HepG2 (cell line): ENCODE measurements around the gene PCIF1. TPM values are rescaled to one million over a fixed set of nuclear protein-coding genes. Genes with fewer than 3 reads are reported as not detected.
A peak's percentile ranks its signal among the peaks of the same experiment; 100 is the strongest.

ENCODE experiments used
- BCL6 ChIP-seq: IDR thresholded peaks from 2 replicates; pipeline ENCODE4 v1.6.1; 2016; ENCODE audit warnings: missing genetic modification reagents, missing compliant biosample characterization
- CCDC6 ChIP-seq: sonication (generic); formaldehyde crosslinking; IDR thresholded peaks from 2 replicates; pipeline ENCODE4 v1.8.1; 2022; ENCODE audit warnings: mild to moderate bottlenecking, missing genetic modification reagents, moderate library complexity
- DR1 ChIP-seq: sonication (generic); formaldehyde crosslinking; IDR thresholded peaks from 2 replicates; pipeline ENCODE4 v1.8.0; 2021; ENCODE audit warnings: mild to moderate bottlenecking, missing genetic modification reagents, inconsistent platforms
- ERF ChIP-seq: IDR thresholded peaks from 2 replicates; pipeline ENCODE4 v1.6.1; 2018; ENCODE audit warnings: missing biosample characterization, missing genetic modification reagents
- FLYWCH1 ChIP-seq: sonication (generic); formaldehyde crosslinking; IDR thresholded peaks from 2 replicates; pipeline ENCODE4 v1.8.1; 2023; ENCODE audit warnings: mild to moderate bottlenecking, missing genetic modification reagents
- GTF3A ChIP-seq: sonication (generic); formaldehyde crosslinking; conservative IDR thresholded peaks from 2 replicates; pipeline ENCODE4 v1.4.0; 2020; ENCODE audit warnings: mild to moderate bottlenecking, missing genetic modification reagents
- MTA3 ChIP-seq: sonication (generic); formaldehyde crosslinking; IDR thresholded peaks from 2 replicates; pipeline ENCODE4 v1.4.0; 2020; ENCODE audit warnings: missing genetic modification reagents
- PAF1 ChIP-seq: IDR thresholded peaks from 2 replicates; pipeline ENCODE4 v1.6.1; 2016; ENCODE audit warnings: missing genetic modification reagents, missing compliant biosample characterization
- SNAI1 ChIP-seq: sonication (generic); formaldehyde crosslinking; IDR thresholded peaks from 2 replicates; pipeline ENCODE4 v1.5.0; 2020; ENCODE audit warnings: mild to moderate bottlenecking, missing genetic modification reagents, borderline replicate concordance
- SUZ12 ChIP-seq: fragments of 150-350 bp; IDR thresholded peaks from 2 replicates; pipeline ENCODE4 v1.6.1; 2014; ENCODE audit warnings: low read depth, low read length
- TBL1XR1 ChIP-seq: fragments of 150-350 bp; IDR thresholded peaks from 2 replicates; pipeline ENCODE4 v1.6.1; 2014; ENCODE audit warnings: borderline replicate concordance, low read length; ENCODE audit not compliant: partially characterized antibody
- TOE1 ChIP-seq: sonication (generic); formaldehyde crosslinking; IDR thresholded peaks from 2 replicates; pipeline ENCODE4 v1.4.0; 2020; ENCODE audit warnings: mild to moderate bottlenecking, missing genetic modification reagents
- ZMYM3 ChIP-seq: sonication (generic); formaldehyde crosslinking; IDR thresholded peaks from 2 replicates; pipeline ENCODE4 v1.5.1; 2020; ENCODE audit warnings: mild to moderate bottlenecking, missing genetic modification reagents
- ZNF563 ChIP-seq: sonication (generic); formaldehyde crosslinking; IDR thresholded peaks from 2 replicates; pipeline ENCODE4 v1.8.0; 2022; ENCODE audit warnings: mild to moderate bottlenecking, moderate library complexity, missing genetic modification reagents
- ZNF720 ChIP-seq: sonication (generic); formaldehyde crosslinking; IDR thresholded peaks from 2 replicates; pipeline ENCODE4 v1.4.0; 2020; ENCODE audit warnings: missing genetic modification reagents
- ZNF768 ChIP-seq: sonication (generic); formaldehyde crosslinking; IDR thresholded peaks from 2 replicates; pipeline ENCODE4 v1.4.0; 2020; ENCODE audit warnings: missing genetic modification reagents
- polyA plus RNA-seq, 8 experiments: library from polyadenylated mRNA; depleted of rRNA in 3 of 8; stranded (reverse) in 7 of 8; unstranded in 1 of 8; fragments of >200 nt; fragmentation: Illumina TruSeq in 4 of 8; extraction: Trizol in 4 of 8; gene quantifications; 2 replicates each; pipeline versions ENCODE4 v1.2.1 to v1.2.3, GENCODE V29; 2011 to 2016; ENCODE audit warnings: low read depth in 4 of 8, missing spikeins in 1 of 8, mixed read lengths in 1 of 8; ENCODE audit not compliant: insufficient read depth in 1 of 8
- total RNA-seq, 5 experiments: library from RNA; depleted of rRNA; stranded (reverse); fragments of >200 nt; fragmentation: Illumina TruSeq; extraction: Trizol; gene quantifications; 2 replicates each; pipeline ENCODE4 v1.2.3, GENCODE V29; 2016; ENCODE audit warnings: low read depth in 1 of 5
- TF ChIP-seq, protein P1 (sequence below): sonication (generic); formaldehyde crosslinking; IDR thresholded peaks from 2 replicates; pipeline ENCODE4 v1.5.0; 2020; ENCODE audit warnings: mild to moderate bottlenecking, missing genetic modification reagents
- TF ChIP-seq, protein P2 (sequence below): sonication (generic); formaldehyde crosslinking; IDR thresholded peaks from 2 replicates; pipeline ENCODE4 v1.9.0; 2021; ENCODE audit warnings: missing genetic modification reagents, borderline replicate concordance
- TF ChIP-seq, protein P3 (sequence below): sonication (generic); formaldehyde crosslinking; IDR thresholded peaks from 2 replicates; pipeline ENCODE4 v1.5.0; 2020; ENCODE audit warnings: missing genetic modification reagents
- TF ChIP-seq, protein P4 (sequence below): sonication (generic); formaldehyde crosslinking; IDR thresholded peaks from 2 replicates; pipeline ENCODE4 v1.9.0; 2021; ENCODE audit warnings: missing genetic modification reagents, borderline replicate concordance
- TF ChIP-seq, protein P5 (sequence below): sonication (generic); formaldehyde crosslinking; IDR thresholded peaks from 2 replicates; pipeline ENCODE4 v1.4.0; 2020; ENCODE audit warnings: missing genetic modification reagents

The PCIF1 gene
- total and polyA plus RNA-seq, 2 of the 13 experiments (the other 11 are each of a cell fraction or from before 2014, with no cell fraction given), result 20.9 to 24.4 TPM

DNA sequence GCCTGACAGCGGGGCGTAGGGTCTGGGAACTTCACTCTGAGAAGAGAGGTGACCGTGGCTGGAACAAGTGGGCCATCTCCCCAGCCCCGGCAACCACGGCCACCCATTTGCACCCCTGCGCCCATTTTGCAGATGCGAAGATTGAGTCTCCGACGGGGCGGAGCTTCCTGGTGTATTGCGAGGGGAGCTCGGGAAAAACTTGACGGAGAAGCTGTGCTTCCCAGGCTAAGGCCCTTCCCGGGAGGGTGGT lies 36.9 kb downstream of the PCIF1 start (continued):
- TF ChIP-seq, protein P1, sequence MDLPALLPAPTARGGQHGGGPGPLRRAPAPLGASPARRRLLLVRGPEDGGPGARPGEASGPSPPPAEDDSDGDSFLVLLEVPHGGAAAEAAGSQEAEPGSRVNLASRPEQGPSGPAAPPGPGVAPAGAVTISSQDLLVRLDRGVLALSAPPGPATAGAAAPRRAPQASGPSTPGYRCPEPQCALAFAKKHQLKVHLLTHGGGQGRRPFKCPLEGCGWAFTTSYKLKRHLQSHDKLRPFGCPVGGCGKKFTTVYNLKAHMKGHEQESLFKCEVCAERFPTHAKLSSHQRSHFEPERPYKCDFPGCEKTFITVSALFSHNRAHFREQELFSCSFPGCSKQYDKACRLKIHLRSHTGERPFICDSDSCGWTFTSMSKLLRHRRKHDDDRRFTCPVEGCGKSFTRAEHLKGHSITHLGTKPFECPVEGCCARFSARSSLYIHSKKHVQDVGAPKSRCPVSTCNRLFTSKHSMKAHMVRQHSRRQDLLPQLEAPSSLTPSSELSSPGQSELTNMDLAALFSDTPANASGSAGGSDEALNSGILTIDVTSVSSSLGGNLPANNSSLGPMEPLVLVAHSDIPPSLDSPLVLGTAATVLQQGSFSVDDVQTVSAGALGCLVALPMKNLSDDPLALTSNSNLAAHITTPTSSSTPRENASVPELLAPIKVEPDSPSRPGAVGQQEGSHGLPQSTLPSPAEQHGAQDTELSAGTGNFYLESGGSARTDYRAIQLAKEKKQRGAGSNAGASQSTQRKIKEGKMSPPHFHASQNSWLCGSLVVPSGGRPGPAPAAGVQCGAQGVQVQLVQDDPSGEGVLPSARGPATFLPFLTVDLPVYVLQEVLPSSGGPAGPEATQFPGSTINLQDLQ (CRISPR knock-in tag), result no peak
- TF ChIP-seq, protein P2, sequence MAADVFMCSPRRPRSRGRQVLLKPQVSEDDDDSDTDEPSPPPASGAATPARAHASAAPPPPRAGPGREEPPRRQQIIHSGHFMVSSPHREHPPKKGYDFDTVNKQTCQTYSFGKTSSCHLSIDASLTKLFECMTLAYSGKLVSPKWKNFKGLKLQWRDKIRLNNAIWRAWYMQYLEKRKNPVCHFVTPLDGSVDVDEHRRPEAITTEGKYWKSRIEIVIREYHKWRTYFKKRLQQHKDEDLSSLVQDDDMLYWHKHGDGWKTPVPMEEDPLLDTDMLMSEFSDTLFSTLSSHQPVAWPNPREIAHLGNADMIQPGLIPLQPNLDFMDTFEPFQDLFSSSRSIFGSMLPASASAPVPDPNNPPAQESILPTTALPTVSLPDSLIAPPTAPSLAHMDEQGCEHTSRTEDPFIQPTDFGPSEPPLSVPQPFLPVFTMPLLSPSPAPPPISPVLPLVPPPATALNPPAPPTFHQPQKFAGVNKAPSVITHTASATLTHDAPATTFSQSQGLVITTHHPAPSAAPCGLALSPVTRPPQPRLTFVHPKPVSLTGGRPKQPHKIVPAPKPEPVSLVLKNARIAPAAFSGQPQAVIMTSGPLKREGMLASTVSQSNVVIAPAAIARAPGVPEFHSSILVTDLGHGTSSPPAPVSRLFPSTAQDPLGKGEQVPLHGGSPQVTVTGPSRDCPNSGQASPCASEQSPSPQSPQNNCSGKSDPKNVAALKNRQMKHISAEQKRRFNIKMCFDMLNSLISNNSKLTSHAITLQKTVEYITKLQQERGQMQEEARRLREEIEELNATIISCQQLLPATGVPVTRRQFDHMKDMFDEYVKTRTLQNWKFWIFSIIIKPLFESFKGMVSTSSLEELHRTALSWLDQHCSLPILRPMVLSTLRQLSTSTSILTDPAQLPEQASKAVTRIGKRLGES, result no peak
- TF ChIP-seq ERF (CRISPR knock-in tag), result no peak; the same call in 1 of the 2 replicates
- TF ChIP-seq GTF3A (CRISPR knock-in tag), result no peak
- no peak for TF ChIP-seq DR1 (CRISPR knock-in tag)
- TF ChIP-seq SUZ12, result no peak
- peak; percentile 57; the same call in 1 of the 2 replicates for TF ChIP-seq ZNF563 (CRISPR knock-in tag)
- TF ChIP-seq ZNF720, result peak; percentile 26; the same call in 1 of the 2 replicates
- TF ChIP-seq, protein P3, sequence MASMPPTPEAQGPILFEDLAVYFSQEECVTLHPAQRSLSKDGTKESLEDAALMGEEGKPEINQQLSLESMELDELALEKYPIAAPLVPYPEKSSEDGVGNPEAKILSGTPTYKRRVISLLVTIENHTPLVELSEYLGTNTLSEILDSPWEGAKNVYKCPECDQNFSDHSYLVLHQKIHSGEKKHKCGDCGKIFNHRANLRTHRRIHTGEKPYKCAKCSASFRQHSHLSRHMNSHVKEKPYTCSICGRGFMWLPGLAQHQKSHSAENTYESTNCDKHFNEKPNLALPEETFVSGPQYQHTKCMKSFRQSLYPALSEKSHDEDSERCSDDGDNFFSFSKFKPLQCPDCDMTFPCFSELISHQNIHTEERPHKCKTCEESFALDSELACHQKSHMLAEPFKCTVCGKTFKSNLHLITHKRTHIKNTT, result no peak
- no peak for TF ChIP-seq MTA3
- no peak for TF ChIP-seq TOE1 (CRISPR knock-in tag)
- peak; percentile 100 for TF ChIP-seq ZMYM3 (CRISPR knock-in tag)
- TF ChIP-seq TBL1XR1, result no peak
- TF ChIP-seq, protein P4, sequence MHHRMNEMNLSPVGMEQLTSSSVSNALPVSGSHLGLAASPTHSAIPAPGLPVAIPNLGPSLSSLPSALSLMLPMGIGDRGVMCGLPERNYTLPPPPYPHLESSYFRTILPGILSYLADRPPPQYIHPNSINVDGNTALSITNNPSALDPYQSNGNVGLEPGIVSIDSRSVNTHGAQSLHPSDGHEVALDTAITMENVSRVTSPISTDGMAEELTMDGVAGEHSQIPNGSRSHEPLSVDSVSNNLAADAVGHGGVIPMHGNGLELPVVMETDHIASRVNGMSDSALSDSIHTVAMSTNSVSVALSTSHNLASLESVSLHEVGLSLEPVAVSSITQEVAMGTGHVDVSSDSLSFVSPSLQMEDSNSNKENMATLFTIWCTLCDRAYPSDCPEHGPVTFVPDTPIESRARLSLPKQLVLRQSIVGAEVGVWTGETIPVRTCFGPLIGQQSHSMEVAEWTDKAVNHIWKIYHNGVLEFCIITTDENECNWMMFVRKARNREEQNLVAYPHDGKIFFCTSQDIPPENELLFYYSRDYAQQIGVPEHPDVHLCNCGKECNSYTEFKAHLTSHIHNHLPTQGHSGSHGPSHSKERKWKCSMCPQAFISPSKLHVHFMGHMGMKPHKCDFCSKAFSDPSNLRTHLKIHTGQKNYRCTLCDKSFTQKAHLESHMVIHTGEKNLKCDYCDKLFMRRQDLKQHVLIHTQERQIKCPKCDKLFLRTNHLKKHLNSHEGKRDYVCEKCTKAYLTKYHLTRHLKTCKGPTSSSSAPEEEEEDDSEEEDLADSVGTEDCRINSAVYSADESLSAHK, result peak; percentile 63; the same call in 1 of the 2 replicates
- TF ChIP-seq ZNF768, result peak; percentile 80; the same call in 1 of the 2 replicates
- no peak for TF ChIP-seq BCL6 (CRISPR knock-in tag)
- no peak for TF ChIP-seq PAF1 (CRISPR knock-in tag)
- TF ChIP-seq FLYWCH1 (CRISPR knock-in tag), result no peak
- TF ChIP-seq, protein P5, sequence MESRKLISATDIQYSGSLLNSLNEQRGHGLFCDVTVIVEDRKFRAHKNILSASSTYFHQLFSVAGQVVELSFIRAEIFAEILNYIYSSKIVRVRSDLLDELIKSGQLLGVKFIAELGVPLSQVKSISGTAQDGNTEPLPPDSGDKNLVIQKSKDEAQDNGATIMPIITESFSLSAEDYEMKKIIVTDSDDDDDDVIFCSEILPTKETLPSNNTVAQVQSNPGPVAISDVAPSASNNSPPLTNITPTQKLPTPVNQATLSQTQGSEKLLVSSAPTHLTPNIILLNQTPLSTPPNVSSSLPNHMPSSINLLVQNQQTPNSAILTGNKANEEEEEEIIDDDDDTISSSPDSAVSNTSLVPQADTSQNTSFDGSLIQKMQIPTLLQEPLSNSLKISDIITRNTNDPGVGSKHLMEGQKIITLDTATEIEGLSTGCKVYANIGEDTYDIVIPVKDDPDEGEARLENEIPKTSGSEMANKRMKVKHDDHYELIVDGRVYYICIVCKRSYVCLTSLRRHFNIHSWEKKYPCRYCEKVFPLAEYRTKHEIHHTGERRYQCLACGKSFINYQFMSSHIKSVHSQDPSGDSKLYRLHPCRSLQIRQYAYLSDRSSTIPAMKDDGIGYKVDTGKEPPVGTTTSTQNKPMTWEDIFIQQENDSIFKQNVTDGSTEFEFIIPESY (CRISPR knock-in tag), result no peak; the same call in 1 of the 2 replicates
- TF ChIP-seq SNAI1 (CRISPR knock-in tag), result 0 out of 2 replicates have a peak, but pooled peaks have one; percentile 94
- TF ChIP-seq CCDC6 (CRISPR knock-in tag), result no peak
